HL-60 (cell line): Measurements from ENCODE around the gene UBAC2.

Source experiments
- DNase-seq, 2 experiments: peaks; one replicate each; pipeline ENCODE4 v3.0.0-alpha.2; 2010 to 2020; ENCODE audit warnings: low read depth in 1 of 2, low spot score in 1 of 2
- H3K27ac ChIP-seq: fragments of 250-450 bp; sonication (Bioruptor Pico); replicated peaks from 2 replicates; pipeline ENCODE4 v1.5.1; 2020; ENCODE audit warnings: mild to moderate bottlenecking, moderate library complexity
- H3K27me3 ChIP-seq: fragments of 250-450 bp; sonication (Bioruptor Pico); 2 replicates; pipeline ENCODE4 v1.5.1; 2021; ENCODE audit warnings: mild to moderate bottlenecking, moderate library complexity; ENCODE audit not compliant: insufficient read depth, poor library complexity, severe bottlenecking
- H3K4me3 ChIP-seq: replicated peaks from 2 replicates; pipeline ENCODE4 v1.5.1; 2011; ENCODE audit warnings: mild to moderate bottlenecking, control low read depth, low read length; ENCODE audit not compliant: insufficient read depth
- CTCF ChIP-seq: IDR thresholded peaks from one replicate; pipeline ENCODE4 v1.5.1; 2011; ENCODE audit warnings: low read length, control low read depth, inconsistent platforms; ENCODE audit not compliant: insufficient read depth
- GABPA ChIP-seq: IDR thresholded peaks from 2 replicates; pipeline ENCODE4 v1.6.1; 2012; ENCODE audit warnings: low read depth
- POLR2AphosphoS5 ChIP-seq: IDR thresholded peaks from 2 replicates; pipeline ENCODE4 v1.6.1; 2012; ENCODE audit warnings: low read depth
- REST ChIP-seq: IDR thresholded peaks from 2 replicates; pipeline ENCODE4 v1.6.1; 2012; ENCODE audit warnings: low read depth; ENCODE audit not compliant: insufficient replicate concordance
- SPI1 ChIP-seq: IDR thresholded peaks from 2 replicates; pipeline ENCODE4 v1.6.1; 2012; ENCODE audit warnings: low read depth, mild to moderate bottlenecking, borderline replicate concordance

The UBAC2 gene

GRCh38 chr13:99265821-99266426 lies 65.3 kb downstream of the UBAC2 start:
- no peak for DNase-seq
- Histone ChIP-seq H3K27me3 (no peaks in the 10 kb centered on the region), H3K27ac (no peak overlapping the region), H3K4me3 (no peak overlapping the region)
- no peak for TF ChIP-seq POLR2AphosphoS5
- TF ChIP-seq SPI1, result no peak
- TF ChIP-seq CTCF, result peak; percentile 25
- no peak for TF ChIP-seq REST

GRCh38 chr13:99266827-99267226 lies 66.2 kb downstream of the UBAC2 start:
- TF ChIP-seq GABPA (no peak), CTCF (no peak), SPI1 (no peak), REST (no peak), POLR2AphosphoS5 (no peak)

GRCh38 chr13:99267927-99268326 lies 67.3 kb downstream of the UBAC2 start:
- H3K27me3 ChIP-seq, result no peaks in the 10 kb centered on the region
- TF ChIP-seq REST (no peak), SPI1 (no peak), CTCF (no peak), POLR2AphosphoS5 (no peak), GABPA (no peak)
- DNase-seq, result no peak
- no peak overlapping the region for H3K4me3 ChIP-seq
- H3K27ac ChIP-seq, result no peak overlapping the region

More at GRCh38 chr13:99266827-99267226, 66.2 kb downstream of the UBAC2 start:
- DNase-seq, result no peak
- no peaks in the 10 kb centered on the region for H3K27me3 ChIP-seq
- no peak overlapping the region for H3K4me3 ChIP-seq
- no peak overlapping the region for H3K27ac ChIP-seq
